HepG2 (cell line): Measurements from ENCODE around the gene TNFAIP1. TPM values are rescaled to one million over a fixed set of nuclear protein-coding genes. Genes with fewer than 3 reads are reported as not detected.
A peak's percentile ranks its signal among the peaks of the same experiment; 100 is the strongest.

Experiments used
- BCL6 ChIP-seq: IDR thresholded peaks from 2 replicates; pipeline ENCODE4 v1.6.1; 2016; ENCODE audit warnings: missing genetic modification reagents, missing compliant biosample characterization
- CENPT ChIP-seq: sonication (generic); formaldehyde crosslinking; IDR thresholded peaks from 2 replicates; pipeline ENCODE4 v1.8.0; 2022; ENCODE audit warnings: low read depth, mild to moderate bottlenecking, moderate library complexity, missing genetic modification reagents
- FIP1L1 ChIP-seq: fragments of 200-400 bp; formaldehyde crosslinking; IDR thresholded peaks from 2 replicates; pipeline ENCODE4 v1.6.1; 2018; ENCODE audit warnings: low read depth, mild to moderate bottlenecking, low read length, moderate library complexity, borderline replicate concordance; ENCODE audit not compliant: insufficient read depth
- HMG20B ChIP-seq: conservative IDR thresholded peaks from 2 replicates; pipeline ENCODE4 v1.6.1; 2016; ENCODE audit warnings: missing genetic modification reagents, missing compliant biosample characterization
- MAFF ChIP-seq: IDR thresholded peaks from 2 replicates; pipeline ENCODE4 v1.6.1; 2011; ENCODE audit warnings: low read depth, low read length, improper control_type of control experiment
- MAFK ChIP-seq, 2 experiments: IDR thresholded peaks in 1 of 2; conservative IDR thresholded peaks in 1 of 2; 2 replicates each; pipeline ENCODE4 v1.6.1; 2011; ENCODE audit warnings: improper control_type of control experiment in 2 of 2, low read length in 2 of 2
- MEIS1 ChIP-seq: sonication (generic); formaldehyde crosslinking; IDR thresholded peaks from 2 replicates; pipeline ENCODE4 v1.9.0; 2021; ENCODE audit warnings: mild to moderate bottlenecking, missing genetic modification reagents, moderate library complexity, borderline replicate concordance
- MIXL1 ChIP-seq: IDR thresholded peaks from 2 replicates; pipeline ENCODE4 v1.6.1; 2016
- MTF1 ChIP-seq: sonication (generic); formaldehyde crosslinking; IDR thresholded peaks from 2 replicates; pipeline ENCODE4 v1.5.0; 2020; ENCODE audit warnings: missing genetic modification reagents
- RBM22 ChIP-seq: fragments of 200-400 bp; formaldehyde crosslinking; optimal IDR thresholded peaks from 2 replicates; pipeline ENCODE3; 2017; ENCODE audit warnings: mild to moderate bottlenecking, low read length, moderate library complexity
- SOX13 ChIP-seq, 3 experiments: fragments of 450-650 bp in 1 of 3; sonication (generic) in 1 of 3; formaldehyde crosslinking in 1 of 3; IDR thresholded peaks in 2 of 3; conservative IDR thresholded peaks in 1 of 3; 2 replicates each; pipeline versions ENCODE4 v1.5.0 to v1.6.1; 2016 to 2020; ENCODE audit warnings: antibody characterized with exemption in 1 of 3, mild to moderate bottlenecking in 1 of 3, missing compliant biosample characterization in 1 of 3, missing genetic modification reagents in 1 of 3, moderate library complexity in 1 of 3
- TSC22D2 ChIP-seq: sonication (generic); formaldehyde crosslinking; IDR thresholded peaks from 2 replicates; pipeline ENCODE4 v1.5.1; 2020; ENCODE audit warnings: missing genetic modification reagents, mild to moderate bottlenecking, borderline replicate concordance
- ZNF33A ChIP-seq: sonication (generic); formaldehyde crosslinking; IDR thresholded peaks from 2 replicates; pipeline ENCODE4 v1.5.1; 2020; ENCODE audit warnings: missing genetic modification reagents, mild to moderate bottlenecking, moderate library complexity, borderline replicate concordance
- ZNF678 ChIP-seq: sonication (generic); formaldehyde crosslinking; IDR thresholded peaks from 2 replicates; pipeline ENCODE4 v1.4.0; 2020; ENCODE audit warnings: mild to moderate bottlenecking, missing genetic modification reagents
- polyA plus RNA-seq, 8 experiments: library from polyadenylated mRNA; depleted of rRNA in 3 of 8; stranded (reverse) in 7 of 8; unstranded in 1 of 8; fragments of >200 nt; fragmentation: Illumina TruSeq in 4 of 8; extraction: Trizol in 4 of 8; gene quantifications; 2 replicates each; pipeline versions ENCODE4 v1.2.1 to v1.2.3, GENCODE V29; 2011 to 2016; ENCODE audit warnings: low read depth in 4 of 8, missing spikeins in 1 of 8, mixed read lengths in 1 of 8; ENCODE audit not compliant: insufficient read depth in 1 of 8
- total RNA-seq, 5 experiments: library from RNA; depleted of rRNA; stranded (reverse); fragments of >200 nt; fragmentation: Illumina TruSeq; extraction: Trizol; gene quantifications; 2 replicates each; pipeline ENCODE4 v1.2.3, GENCODE V29; 2016; ENCODE audit warnings: low read depth in 1 of 5
- TF ChIP-seq, protein P1 (sequence below): sonication (generic); formaldehyde crosslinking; IDR thresholded peaks from 2 replicates; pipeline ENCODE4 v1.5.1; 2020; ENCODE audit warnings: mild to moderate bottlenecking, missing genetic modification reagents
- TF ChIP-seq, protein P2 (sequence below): sonication (generic); formaldehyde crosslinking; IDR thresholded peaks from 2 replicates; pipeline ENCODE4 v1.5.0; 2020; ENCODE audit warnings: mild to moderate bottlenecking, low read depth, missing genetic modification reagents, borderline replicate concordance
- TF ChIP-seq, protein P3 (sequence below): sonication (generic); formaldehyde crosslinking; IDR thresholded peaks from 2 replicates; pipeline ENCODE4 v1.4.0; 2020; ENCODE audit warnings: mild to moderate bottlenecking, missing genetic modification reagents
- TF ChIP-seq, protein P4 (sequence below): sonication (generic); formaldehyde crosslinking; IDR thresholded peaks from 2 replicates; pipeline ENCODE4 v1.4.0; 2020; ENCODE audit warnings: missing genetic modification reagents, borderline replicate concordance
- TF ChIP-seq, protein P5 (sequence below): IDR thresholded peaks from 2 replicates; pipeline ENCODE4 v1.6.1; 2016

The TNFAIP1 gene
- total and polyA plus RNA-seq, 2 of the 13 experiments (the other 11 are each of a cell fraction or from before 2014, with no cell fraction given) = 17.5 to 40.6 TPM

DNA sequence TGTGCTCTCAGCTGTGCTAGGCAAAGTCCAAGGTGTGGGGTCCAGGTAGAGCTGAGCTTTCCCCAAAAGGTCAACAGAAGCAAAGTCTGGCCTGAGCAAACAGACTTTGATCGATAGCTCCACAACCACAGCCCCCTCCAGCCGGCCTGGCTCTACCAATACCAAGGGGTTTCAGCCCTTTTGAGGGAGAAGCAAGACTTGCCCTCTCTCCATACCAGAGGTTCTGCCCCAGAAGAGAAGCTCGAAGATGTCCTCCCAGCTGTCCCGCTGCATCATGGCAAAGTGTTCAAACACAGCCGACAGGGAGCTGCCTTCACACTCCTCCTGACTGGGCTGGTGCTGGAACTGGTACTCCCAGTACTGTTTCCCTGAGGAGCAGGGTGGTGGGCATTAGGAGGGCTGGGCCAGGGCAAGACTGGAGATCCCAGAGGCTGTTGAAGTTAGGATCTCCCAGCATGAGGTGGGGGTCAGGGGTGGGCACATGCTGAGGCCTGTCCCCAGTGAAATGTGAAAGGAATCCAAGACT is 32.8 kb downstream of the TNFAIP1 start (continued):
- TF ChIP-seq MEIS1 (no peak), HMG20B (peak; percentile 71; the same call in 1 of the 2 replicates), ZNF678 (CRISPR knock-in tag) (no peak), MIXL1 (CRISPR knock-in tag) (peak; percentile 73), RBM22 (peak; percentile 74), MAFF (no peak), MTF1 (CRISPR knock-in tag) (no peak), FIP1L1 (no peak), TSC22D2 (CRISPR knock-in tag) (no peak), ZNF33A (no peak), BCL6 (CRISPR knock-in tag) (peak; percentile 88), CENPT (CRISPR knock-in tag) (no peak), MAFK (conservative IDR thresholded peaks at IDR 0.05 in 1 of 2, IDR thresholded peaks at IDR 0.05 in 1 of 2; ENCODE audit: low read length in 2 of 2) (no peak), SOX13 (IDR thresholded peaks at IDR 0.05) (peak; percentile 26; the same call in 1 of the 2 replicates), SOX13 (CRISPR knock-in tag; conservative IDR thresholded peaks at IDR 0.05 in 1 of 2, IDR thresholded peaks at IDR 0.05 in 1 of 2) (peak in 1 of 2 experiments; percentile 84; a peak in 2 of 4 replicates)
- TF ChIP-seq, protein P1, sequence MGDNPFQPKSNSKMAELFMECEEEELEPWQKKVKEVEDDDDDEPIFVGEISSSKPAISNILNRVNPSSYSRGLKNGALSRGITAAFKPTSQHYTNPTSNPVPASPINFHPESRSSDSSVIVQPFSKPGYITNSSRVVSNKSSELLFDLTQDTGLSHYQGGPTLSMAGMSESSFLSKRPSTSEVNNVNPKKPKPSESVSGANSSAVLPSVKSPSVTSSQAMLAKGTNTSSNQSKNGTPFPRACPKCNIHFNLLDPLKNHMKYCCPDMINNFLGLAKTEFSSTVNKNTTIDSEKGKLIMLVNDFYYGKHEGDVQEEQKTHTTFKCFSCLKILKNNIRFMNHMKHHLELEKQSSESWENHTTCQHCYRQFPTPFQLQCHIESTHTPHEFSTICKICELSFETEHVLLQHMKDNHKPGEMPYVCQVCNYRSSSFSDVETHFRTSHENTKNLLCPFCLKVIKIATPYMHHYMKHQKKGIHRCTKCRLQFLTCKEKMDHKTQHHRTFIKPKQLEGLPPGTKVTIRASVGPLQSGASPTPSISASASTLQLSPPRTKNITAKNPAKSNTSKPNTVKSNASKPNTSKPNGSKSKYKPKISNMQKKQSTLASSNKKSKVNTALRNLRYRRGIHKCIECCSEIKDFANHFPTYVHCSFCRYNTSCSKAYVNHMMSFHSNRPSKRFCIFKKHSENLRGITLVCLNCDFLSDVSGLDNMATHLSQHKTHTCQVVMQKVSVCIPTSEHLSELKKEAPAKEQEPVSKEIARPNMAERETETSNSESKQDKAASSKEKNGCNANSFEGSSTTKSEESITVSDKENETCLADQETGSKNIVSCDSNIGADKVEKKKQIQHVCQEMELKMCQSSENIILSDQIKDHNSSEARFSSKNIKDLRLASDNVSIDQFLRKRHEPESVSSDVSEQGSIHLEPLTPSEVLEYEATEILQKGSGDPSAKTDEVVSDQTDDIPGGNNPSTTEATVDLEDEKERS (CRISPR knock-in tag) = no peak
- TF ChIP-seq, protein P2, sequence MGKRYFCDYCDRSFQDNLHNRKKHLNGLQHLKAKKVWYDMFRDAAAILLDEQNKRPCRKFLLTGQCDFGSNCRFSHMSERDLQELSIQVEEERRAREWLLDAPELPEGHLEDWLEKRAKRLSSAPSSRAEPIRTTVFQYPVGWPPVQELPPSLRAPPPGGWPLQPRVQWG (CRISPR knock-in tag) = no peak
- TF ChIP-seq, protein P3, sequence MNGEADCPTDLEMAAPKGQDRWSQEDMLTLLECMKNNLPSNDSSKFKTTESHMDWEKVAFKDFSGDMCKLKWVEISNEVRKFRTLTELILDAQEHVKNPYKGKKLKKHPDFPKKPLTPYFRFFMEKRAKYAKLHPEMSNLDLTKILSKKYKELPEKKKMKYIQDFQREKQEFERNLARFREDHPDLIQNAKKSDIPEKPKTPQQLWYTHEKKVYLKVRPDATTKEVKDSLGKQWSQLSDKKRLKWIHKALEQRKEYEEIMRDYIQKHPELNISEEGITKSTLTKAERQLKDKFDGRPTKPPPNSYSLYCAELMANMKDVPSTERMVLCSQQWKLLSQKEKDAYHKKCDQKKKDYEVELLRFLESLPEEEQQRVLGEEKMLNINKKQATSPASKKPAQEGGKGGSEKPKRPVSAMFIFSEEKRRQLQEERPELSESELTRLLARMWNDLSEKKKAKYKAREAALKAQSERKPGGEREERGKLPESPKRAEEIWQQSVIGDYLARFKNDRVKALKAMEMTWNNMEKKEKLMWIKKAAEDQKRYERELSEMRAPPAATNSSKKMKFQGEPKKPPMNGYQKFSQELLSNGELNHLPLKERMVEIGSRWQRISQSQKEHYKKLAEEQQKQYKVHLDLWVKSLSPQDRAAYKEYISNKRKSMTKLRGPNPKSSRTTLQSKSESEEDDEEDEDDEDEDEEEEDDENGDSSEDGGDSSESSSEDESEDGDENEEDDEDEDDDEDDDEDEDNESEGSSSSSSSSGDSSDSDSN (CRISPR knock-in tag) = peak; percentile 45; the same call in 1 of the 2 replicates
- TF ChIP-seq, protein P4, sequence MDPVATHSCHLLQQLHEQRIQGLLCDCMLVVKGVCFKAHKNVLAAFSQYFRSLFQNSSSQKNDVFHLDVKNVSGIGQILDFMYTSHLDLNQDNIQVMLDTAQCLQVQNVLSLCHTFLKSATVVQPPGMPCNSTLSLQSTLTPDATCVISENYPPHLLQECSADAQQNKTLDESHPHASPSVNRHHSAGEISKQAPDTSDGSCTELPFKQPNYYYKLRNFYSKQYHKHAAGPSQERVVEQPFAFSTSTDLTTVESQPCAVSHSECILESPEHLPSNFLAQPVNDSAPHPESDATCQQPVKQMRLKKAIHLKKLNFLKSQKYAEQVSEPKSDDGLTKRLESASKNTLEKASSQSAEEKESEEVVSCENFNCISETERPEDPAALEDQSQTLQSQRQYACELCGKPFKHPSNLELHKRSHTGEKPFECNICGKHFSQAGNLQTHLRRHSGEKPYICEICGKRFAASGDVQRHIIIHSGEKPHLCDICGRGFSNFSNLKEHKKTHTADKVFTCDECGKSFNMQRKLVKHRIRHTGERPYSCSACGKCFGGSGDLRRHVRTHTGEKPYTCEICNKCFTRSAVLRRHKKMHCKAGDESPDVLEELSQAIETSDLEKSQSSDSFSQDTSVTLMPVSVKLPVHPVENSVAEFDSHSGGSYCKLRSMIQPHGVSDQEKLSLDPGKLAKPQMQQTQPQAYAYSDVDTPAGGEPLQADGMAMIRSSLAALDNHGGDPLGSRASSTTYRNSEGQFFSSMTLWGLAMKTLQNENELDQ (CRISPR knock-in tag) = no peak
- TF ChIP-seq, protein P5, sequence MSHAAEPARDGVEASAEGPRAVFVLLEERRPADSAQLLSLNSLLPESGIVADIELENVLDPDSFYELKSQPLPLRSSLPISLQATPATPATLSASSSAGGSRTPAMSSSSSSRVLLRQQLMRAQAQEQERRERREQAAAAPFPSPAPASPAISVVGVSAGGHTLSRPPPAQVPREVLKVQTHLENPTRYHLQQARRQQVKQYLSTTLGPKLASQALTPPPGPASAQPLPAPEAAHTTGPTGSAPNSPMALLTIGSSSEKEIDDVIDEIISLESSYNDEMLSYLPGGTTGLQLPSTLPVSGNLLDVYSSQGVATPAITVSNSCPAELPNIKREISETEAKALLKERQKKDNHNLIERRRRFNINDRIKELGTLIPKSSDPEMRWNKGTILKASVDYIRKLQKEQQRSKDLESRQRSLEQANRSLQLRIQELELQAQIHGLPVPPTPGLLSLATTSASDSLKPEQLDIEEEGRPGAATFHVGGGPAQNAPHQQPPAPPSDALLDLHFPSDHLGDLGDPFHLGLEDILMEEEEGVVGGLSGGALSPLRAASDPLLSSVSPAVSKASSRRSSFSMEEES (CRISPR knock-in tag) = 0 out of 2 replicates have a peak, but pooled peaks have one; percentile 57
